AG04450 (cell line): Measurements from ENCODE around the gene INPP5A. TPM values are rescaled to one million over a fixed set of nuclear protein-coding genes. Genes with fewer than 3 reads are reported as not detected.
"Not testable (repeated sequence)": the region's sequence is repeated elsewhere in the genome, so short reads cannot be mapped to it uniquely, and the experiment has no call there.

Experiments
- CTCF ChIA-PET: fragments of 300-600, 350-600 bp; formaldehyde crosslinking; extraction: SDS; loops from one replicate; lab custom pipeline; 2022; ENCODE audit warnings: antibody characterized with exemption, inconsistent platforms; lab: Charles Lee
- POLR2A ChIA-PET: fragments of 350-600 bp; formaldehyde crosslinking; extraction: SDS; loops from one replicate; lab custom pipeline; 2021; ENCODE audit warnings: antibody characterized with exemption, inconsistent platforms; lab: Yijun Ruan, JAX
- DNase-seq: peaks from one replicate; pipeline ENCODE4 v3.0.0-alpha.2; 2011; ENCODE audit warnings: low read depth, low spot score
- H3K27ac ChIP-seq: one replicate; pipeline ENCODE4 v1.5.1; 2012; ENCODE audit warnings: low read depth, low read length, control low read depth
- H3K27me3 ChIP-seq: one replicate; pipeline ENCODE4 v1.6.0; 2012; ENCODE audit warnings: low read length; ENCODE audit not compliant: control insufficient read depth, insufficient read depth
- H3K4me3 ChIP-seq: 2 replicates; pipeline ENCODE4 v1.5.1; 2011; ENCODE audit warnings: mild to moderate bottlenecking, low read depth, low read length, control low read depth
- H3K9me3 ChIP-seq: 2 replicates; pipeline ENCODE4 v1.5.1; 2012; ENCODE audit warnings: low read length; ENCODE audit not compliant: control insufficient read depth, insufficient read depth
- polyA plus RNA-seq: library from polyadenylated mRNA; depleted of rRNA; stranded (reverse); fragments of >200 nt; gene quantifications from 2 replicates; pipeline ENCODE4 v1.2.3, GENCODE V29; 2011
- TF ChIP-seq, protein P1 (sequence below): IDR thresholded peaks from 2 replicates; pipeline ENCODE4 v1.5.1; 2011; ENCODE audit warnings: low read depth, low read length, control low read depth, inconsistent platforms

Gene INPP5A
- polyA plus RNA-seq, 1 experiment = 22.5 TPM

DNA sequence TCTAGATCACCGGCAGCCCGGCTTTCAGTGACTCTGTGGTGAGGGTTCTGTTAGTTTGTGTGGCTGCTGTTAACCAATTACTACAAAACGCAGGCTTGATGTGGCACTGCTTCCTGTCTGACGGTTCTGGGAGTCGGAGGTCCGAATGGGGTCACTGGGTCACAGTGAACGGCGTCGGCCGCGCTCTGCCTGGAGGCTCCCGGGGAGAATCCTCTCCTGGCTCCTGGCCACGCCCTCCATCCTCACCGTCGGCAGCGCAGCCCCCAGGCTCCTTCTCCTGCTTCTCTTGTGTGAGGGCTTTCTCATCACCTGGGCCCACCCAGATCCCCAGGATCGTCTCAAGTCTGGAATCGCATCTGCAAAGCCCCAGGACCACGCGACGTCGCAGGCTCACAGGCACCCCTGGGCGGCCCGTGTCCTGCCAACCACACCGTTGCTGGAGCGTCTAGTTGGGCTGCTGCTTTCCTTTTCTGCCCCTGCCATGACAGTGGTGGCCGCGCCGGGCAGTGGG is 280.2 kb downstream of the INPP5A start:
- DNase-seq = no peak
- Histone ChIP-seq H3K27me3 (peaks cover 5% of the 10 kb centered on the region), H3K27ac (no peak overlapping the region), H3K9me3 (peaks cover 21% of the 10 kb centered on the region), H3K4me3 (no peak overlapping the region)
- TF ChIP-seq, protein P1, sequence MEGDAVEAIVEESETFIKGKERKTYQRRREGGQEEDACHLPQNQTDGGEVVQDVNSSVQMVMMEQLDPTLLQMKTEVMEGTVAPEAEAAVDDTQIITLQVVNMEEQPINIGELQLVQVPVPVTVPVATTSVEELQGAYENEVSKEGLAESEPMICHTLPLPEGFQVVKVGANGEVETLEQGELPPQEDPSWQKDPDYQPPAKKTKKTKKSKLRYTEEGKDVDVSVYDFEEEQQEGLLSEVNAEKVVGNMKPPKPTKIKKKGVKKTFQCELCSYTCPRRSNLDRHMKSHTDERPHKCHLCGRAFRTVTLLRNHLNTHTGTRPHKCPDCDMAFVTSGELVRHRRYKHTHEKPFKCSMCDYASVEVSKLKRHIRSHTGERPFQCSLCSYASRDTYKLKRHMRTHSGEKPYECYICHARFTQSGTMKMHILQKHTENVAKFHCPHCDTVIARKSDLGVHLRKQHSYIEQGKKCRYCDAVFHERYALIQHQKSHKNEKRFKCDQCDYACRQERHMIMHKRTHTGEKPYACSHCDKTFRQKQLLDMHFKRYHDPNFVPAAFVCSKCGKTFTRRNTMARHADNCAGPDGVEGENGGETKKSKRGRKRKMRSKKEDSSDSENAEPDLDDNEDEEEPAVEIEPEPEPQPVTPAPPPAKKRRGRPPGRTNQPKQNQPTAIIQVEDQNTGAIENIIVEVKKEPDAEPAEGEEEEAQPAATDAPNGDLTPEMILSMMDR = no peak
- CTCF ChIA-PET = no interaction called here
- POLR2A ChIA-PET = no interaction called here

DNA sequence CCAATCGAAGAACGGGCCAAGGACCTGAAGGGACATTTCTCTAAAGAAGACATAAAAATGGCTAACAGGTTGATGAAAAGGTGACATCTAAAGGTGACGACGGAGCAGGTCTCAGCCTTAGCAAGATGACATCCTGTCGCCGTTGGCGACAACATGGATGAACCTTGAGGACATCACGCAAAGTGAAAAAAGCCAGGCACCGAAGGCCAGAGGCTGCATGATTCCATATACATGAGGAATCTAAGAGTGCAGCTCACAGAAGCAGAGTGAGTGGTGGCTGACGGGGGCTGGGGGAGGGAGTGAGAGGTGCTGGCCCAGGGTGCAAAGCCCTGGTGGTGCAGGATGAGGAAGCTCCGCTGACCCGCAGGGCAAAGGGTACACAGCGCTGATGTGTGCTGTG is 282.5 kb downstream of the INPP5A start:
- DNase-seq = no peak
- H3K27me3 ChIP-seq = peaks cover 5% of the 10 kb centered on the region
- no peak overlapping the region for H3K27ac ChIP-seq
- H3K9me3 ChIP-seq = peaks cover 26% of the 10 kb centered on the region
- TF ChIP-seq, protein P1 = no peak
- POLR2A ChIA-PET = no interaction called here
- CTCF ChIA-PET = no interaction called here
- no peak overlapping the region for H3K4me3 ChIP-seq

DNA sequence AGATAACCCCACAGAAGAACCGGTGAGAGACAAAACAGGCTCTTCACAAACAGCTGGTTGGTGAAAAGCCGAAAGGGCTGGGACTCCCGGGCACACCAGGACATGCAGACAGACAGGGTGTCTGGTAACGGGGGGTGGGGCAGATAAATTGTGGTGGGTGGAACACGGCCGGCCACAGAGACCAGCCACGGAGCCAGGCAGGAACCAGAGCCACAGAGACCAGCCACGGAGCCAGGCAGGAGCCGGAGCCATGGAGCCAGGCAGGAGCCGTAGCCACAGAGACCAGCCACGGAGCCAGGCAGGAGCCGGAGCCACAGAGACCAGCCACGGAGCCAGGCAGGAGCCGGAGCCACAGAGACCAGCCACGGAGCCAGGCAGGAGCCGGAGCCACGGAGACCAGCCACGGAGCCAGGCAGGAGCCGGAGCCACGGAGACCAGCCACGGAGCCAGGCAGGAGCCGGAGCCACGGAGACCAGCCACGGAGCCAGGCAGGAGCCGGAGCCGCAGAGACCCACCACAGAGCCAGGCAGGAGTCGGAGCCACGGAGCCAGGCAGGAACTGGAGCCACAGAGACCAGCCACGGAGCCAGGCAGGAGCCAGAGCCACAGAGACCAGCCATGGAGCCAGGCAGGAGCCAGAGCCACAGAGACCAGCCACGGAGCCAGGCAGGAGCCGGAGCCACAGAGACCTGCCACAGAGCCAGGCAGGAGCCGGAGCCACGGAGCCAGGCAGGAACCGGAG is 288.4 kb downstream of the INPP5A start:
- POLR2A ChIA-PET, CTCF ChIA-PET: not testable (repeated sequence)

DNA sequence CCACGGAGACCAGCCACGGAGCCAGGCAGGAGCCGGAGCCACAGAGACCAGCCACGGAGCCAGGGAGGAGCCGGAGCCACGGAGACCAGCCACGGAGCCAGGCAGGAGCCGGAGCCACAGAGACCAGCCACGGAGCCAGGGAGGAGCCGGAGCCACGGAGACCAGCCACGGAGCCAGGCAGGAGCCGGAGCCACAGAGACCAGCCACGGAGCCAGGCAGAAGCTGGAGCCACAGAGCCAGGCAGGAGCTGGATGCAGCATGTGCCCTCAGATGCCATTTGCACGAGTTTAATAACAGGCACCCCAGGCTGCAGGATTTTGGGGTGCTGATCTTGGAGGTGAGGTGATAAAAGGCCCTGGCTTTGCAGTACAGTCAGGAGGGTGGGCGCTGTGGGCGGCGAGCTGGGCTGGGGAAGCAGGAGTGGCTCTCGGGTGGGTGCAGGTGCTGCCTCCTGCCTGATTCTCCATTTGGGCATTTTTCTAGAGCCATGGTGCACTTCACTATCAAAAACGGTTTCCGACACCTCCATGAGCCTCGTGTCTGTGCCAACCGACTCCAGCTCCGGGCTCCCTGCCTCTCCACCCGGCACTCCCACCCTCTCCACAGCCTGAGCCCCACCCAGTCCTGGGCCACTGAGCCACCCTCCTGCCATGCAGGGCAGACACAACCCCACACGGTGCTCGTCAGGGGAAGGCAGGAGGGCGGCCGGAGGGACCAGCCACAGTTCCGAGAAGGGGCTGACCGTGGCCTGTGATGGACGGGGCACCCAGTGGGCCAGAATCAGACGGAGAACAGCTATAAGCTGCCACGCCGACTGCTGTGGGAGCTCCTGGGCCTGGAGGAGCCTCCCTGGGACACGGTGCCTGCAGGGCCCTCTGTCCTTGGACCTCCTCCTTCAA is 289.2 kb downstream of the INPP5A start:
- ChIA-PET CTCF (no interaction called here), POLR2A (no interaction called here)
- TF ChIP-seq, protein P1 = no peak
- Histone ChIP-seq H3K4me3 (no peak overlapping the region), H3K27me3 (peaks cover 9% of the 10 kb centered on the region), H3K27ac (no peak overlapping the region), H3K9me3 (peaks cover 42% of the 10 kb centered on the region)
- DNase-seq = no peak

More for the DNA sequence above, 288.4 kb downstream of the INPP5A start:
- not testable (repeated sequence) for DNase-seq, H3K27ac ChIP-seq, H3K4me3 ChIP-seq, H3K27me3 ChIP-seq
- H3K9me3 ChIP-seq = peaks cover 50% of the 10 kb centered on the region

DNA sequence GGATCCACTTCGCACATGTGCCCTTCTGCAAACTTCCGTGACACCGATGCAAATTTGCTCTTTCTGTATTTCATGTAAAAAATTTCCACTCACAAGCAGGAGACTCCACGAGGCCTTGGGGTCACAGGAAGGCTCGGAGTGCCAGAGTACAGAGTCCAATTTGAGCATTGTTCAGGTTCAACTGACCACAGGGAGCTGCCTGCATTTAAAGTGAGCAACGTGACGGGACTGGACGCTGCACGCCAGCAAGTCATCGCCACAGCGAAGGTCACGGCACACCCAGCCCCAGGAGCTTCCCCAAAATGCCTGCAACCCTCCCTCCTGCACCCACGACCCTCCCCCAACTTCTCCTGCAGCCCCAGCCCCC is 289.8 kb downstream of the INPP5A start:
- Histone ChIP-seq H3K9me3 (peaks cover 36% of the 10 kb centered on the region), H3K27me3 (peaks cover 13% of the 10 kb centered on the region), H3K4me3 (no peak overlapping the region), H3K27ac (no peak overlapping the region)
- ChIA-PET POLR2A (no interaction called here), CTCF (no interaction called here)
- TF ChIP-seq, protein P1 = no peak
- no peak for DNase-seq
